ENCODE measurements around the gene ABLIM1. TPM values are rescaled to one million over a fixed set of nuclear protein-coding genes. Genes with fewer than 3 reads are reported as not detected.

ABLIM1 gene
- total RNA-seq, 4 donors from 2014 or later: 83.1 to 145 (median 120) TPM

- H3K27ac ChIP-seq (replicated peaks in 1 of 4): peak overlapping the region; percentile 35 to 78 (median 48)
- H3K27me3 ChIP-seq: peaks cover 0 to 27% (median 3%) of the 10 kb centered on the region in 4 donors
- H3K4me1 ChIP-seq: peaks cover 39 to 91% (median 86%) of the 10 kb centered on the region in 4 donors
- H3K36me3 ChIP-seq: no peaks in the 10 kb centered on the region
- H3K4me3 ChIP-seq: no peak overlapping the region
- no peak for DNase-seq (ENCODE audit: extremely low spot score)
- no peaks in the 10 kb centered on the region for H3K9me3 ChIP-seq
- WGBS: 41% methylated on average over 3 of the region's 3 CpGs
- intact Hi-C loops (cut with DNase I): loop anchor here (10.0 kb wide), 1 partner anchor 95 kb away; no protein-coding TSS in a partner anchor
- no peak for TF ChIP-seq POLR2A (IDR thresholded peaks at IDR 0.05; ENCODE audit: low read depth)
- no peak for TF ChIP-seq CTCF (IDR thresholded peaks at IDR 0.05)
- no peak for TF ChIP-seq EP300 (IDR thresholded peaks at IDR 0.05)
- no peak for TF ChIP-seq POLR2AphosphoS5 (IDR thresholded peaks at IDR 0.05)
These were observed 258.0 kb downstream of the ABLIM1 start for GRCh38 chr10:114400091-114400490.

- Histone ChIP-seq H3K27ac (replicated peaks in 1 of 4) (peak overlapping the region; percentile 35 to 78 (median 48)), H3K36me3 (no peaks in the 10 kb centered on the region), H3K9me3 (no peaks in the 10 kb centered on the region), H3K27me3 (peaks cover 0 to 25% (median 3%) of the 10 kb centered on the region in 4 donors), H3K4me3 (no peak overlapping the region), H3K4me1 (peaks cover 39 to 90% (median 83%) of the 10 kb centered on the region in 4 donors)
- intact Hi-C loops (cut with DNase I): no loop called here
- DNase-seq (ENCODE audit: extremely low spot score): no peak
- TF ChIP-seq POLR2A (IDR thresholded peaks at IDR 0.05; ENCODE audit: low read depth) (no peak), CTCF (IDR thresholded peaks at IDR 0.05) (no peak), POLR2AphosphoS5 (IDR thresholded peaks at IDR 0.05) (no peak), EP300 (IDR thresholded peaks at IDR 0.05) (no peak)
- 70% methylated on average over 6 of the region's 6 CpGs for WGBS
These were observed 258.5 kb downstream of the ABLIM1 start for GRCh38 chr10:114399576-114399975.

GRCh38 chr10:114398587-114399331 lies 259.3 kb downstream of the ABLIM1 start:
- peaks cover 0 to 17% (median under 1%) of the 10 kb centered on the region in 4 donors for H3K27me3 ChIP-seq
- peak overlapping the region; percentile 43 to 78 (median 48) for H3K27ac ChIP-seq (replicated peaks in 1 of 4)
- 87% methylated on average over 6 of the region's 10 CpGs for WGBS
- no peaks in the 10 kb centered on the region for H3K36me3 ChIP-seq
- no peak for DNase-seq (ENCODE audit: extremely low spot score)
- TF ChIP-seq CTCF (IDR thresholded peaks at IDR 0.05): no peak
- TF ChIP-seq EP300 (IDR thresholded peaks at IDR 0.05): no peak
- no peak for TF ChIP-seq POLR2A (IDR thresholded peaks at IDR 0.05; ENCODE audit: low read depth)
- TF ChIP-seq POLR2AphosphoS5 (IDR thresholded peaks at IDR 0.05): no peak
- H3K9me3 ChIP-seq: no peaks in the 10 kb centered on the region
- no peak overlapping the region for H3K4me3 ChIP-seq
- intact Hi-C loops (cut with DNase I): no loop called here
- peaks cover 34 to 90% (median 82%) of the 10 kb centered on the region in 4 donors for H3K4me1 ChIP-seq

GRCh38 chr10:114397651-114398145 lies 260.4 kb downstream of the ABLIM1 start:
- peaks cover 0 to 7% (median 0%) of the 10 kb centered on the region in 4 donors for H3K27me3 ChIP-seq
- no peaks in the 10 kb centered on the region for H3K36me3 ChIP-seq
- intact Hi-C loops (cut with DNase I): no loop called here
- DNase-seq (ENCODE audit: extremely low spot score): no peak
- peaks cover 30 to 91% (median 82%) of the 10 kb centered on the region in 4 donors for H3K4me1 ChIP-seq
- TF ChIP-seq POLR2AphosphoS5 (IDR thresholded peaks at IDR 0.05) (peak in 1 of 2 donors; percentile 13), EP300 (IDR thresholded peaks at IDR 0.05) (no peak), CTCF (IDR thresholded peaks at IDR 0.05) (no peak), POLR2A (IDR thresholded peaks at IDR 0.05; ENCODE audit: low read depth) (no peak)
- peak overlapping the region; percentile 43 to 78 (median 48) for H3K27ac ChIP-seq (replicated peaks in 1 of 4)
- H3K4me3 ChIP-seq: peak overlapping the region; percentile 18 to 44 (median 26)
- no peaks in the 10 kb centered on the region for H3K9me3 ChIP-seq
- WGBS: 42% methylated on average over 6 of the region's 6 CpGs

Measured in esophagus muscularis mucosa (tissue), 4 donors.